GM10847 (cell line): Measurements from ENCODE around the gene LRMDA.

Source experiments
- POLR2A ChIP-seq: IDR thresholded peaks from 2 replicates; pipeline ENCODE4 v1.6.1; 2011; ENCODE audit not compliant: insufficient read length; ENCODE audit errors: extremely low read depth

The LRMDA gene

GRCh38 chr10:76357726-76358415, 926.4 kb downstream of the LRMDA start:
- no peak for TF ChIP-seq POLR2A

GRCh38 chr10:76358743-76359395, 927.4 kb downstream of the LRMDA start:
- no peak for TF ChIP-seq POLR2A

GRCh38 chr10:76375761-76376160, 944.3 kb downstream of the LRMDA start:
- TF ChIP-seq POLR2A = no peak

- TF ChIP-seq POLR2A = no peak
Observed at GRCh38 chr10:76382381-76382851, 951.0 kb downstream of the LRMDA start.

GRCh38 chr10:76388321-76389023, 957.0 kb downstream of the LRMDA start:
- TF ChIP-seq POLR2A = no peak

GRCh38 chr10:76393875-76394706, 962.7 kb downstream of the LRMDA start:
- TF ChIP-seq POLR2A = no peak

- no peak for TF ChIP-seq POLR2A
Observed at GRCh38 chr10:76394707-76395042, 963.3 kb downstream of the LRMDA start.

- TF ChIP-seq POLR2A = no peak
Observed at GRCh38 chr10:76395251-76395650, 963.8 kb downstream of the LRMDA start.

- no peak for TF ChIP-seq POLR2A
Observed at GRCh38 chr10:76396134-76396533, 964.7 kb downstream of the LRMDA start.

- no peak for TF ChIP-seq POLR2A
Observed at GRCh38 chr10:76397181-76398042, 966.0 kb downstream of the LRMDA start.

- no peak for TF ChIP-seq POLR2A
Observed at GRCh38 chr10:76398043-76398710, 966.8 kb downstream of the LRMDA start.

GRCh38 chr10:76399226-76399625, 967.8 kb downstream of the LRMDA start:
- no peak for TF ChIP-seq POLR2A

- TF ChIP-seq POLR2A = no peak
Observed at GRCh38 chr10:76401006-76401405, 969.6 kb downstream of the LRMDA start.

GRCh38 chr10:76403912-76404311, 972.5 kb downstream of the LRMDA start:
- no peak for TF ChIP-seq POLR2A

GRCh38 chr10:76404531-76404930, 973.1 kb downstream of the LRMDA start:
- no peak for TF ChIP-seq POLR2A
